GM23338 (cell line): ENCODE results near the gene RPH3AL. TPM values are rescaled to one million over a fixed set of nuclear protein-coding genes. Genes with fewer than 3 reads are reported as not detected.

Experiments used
- ATAC-seq: fragments of 200-7000 bp; cut with Tn5 transposase; 3 replicates; pipeline ENCODE4 v1.9.1; 2020
- DNase-seq: peaks from one replicate; pipeline ENCODE4 v3.0.0-alpha.2; 2015; ENCODE audit warnings: low spot score
- H2AFZ ChIP-seq: fragments of 200-600 bp; sonication (generic); 2 replicates; pipeline ENCODE4 v1.8.0; 2016; ENCODE audit warnings: antibody characterized with exemption, mild to moderate bottlenecking, moderate library complexity
- H3F3A ChIP-seq: fragments of 200-600 bp; sonication (generic); replicated peaks from 2 replicates; pipeline ENCODE4 v1.8.0; 2017; ENCODE audit warnings: antibody characterized with exemption, mixed run types, low read depth
- H3K27ac ChIP-seq: fragments of 200-600 bp; sonication (generic); 2 replicates; pipeline ENCODE4 v1.6.1; 2016; ENCODE audit warnings: low read depth
- H3K27me3 ChIP-seq: fragments of 200-600 bp; sonication (generic); 2 replicates; pipeline ENCODE4 v1.8.0; 2016; ENCODE audit warnings: mild to moderate bottlenecking, mixed run types, moderate library complexity; ENCODE audit not compliant: insufficient read depth
- H3K36me3 ChIP-seq: fragments of 200-600 bp; sonication (generic); 2 replicates; pipeline ENCODE4 v1.8.0; 2016; ENCODE audit warnings: mild to moderate bottlenecking; ENCODE audit not compliant: insufficient read depth
- H3K4me1 ChIP-seq: fragments of 200-600 bp; sonication (generic); 2 replicates; pipeline ENCODE4 v1.8.0; 2016; ENCODE audit warnings: mild to moderate bottlenecking, moderate library complexity; ENCODE audit not compliant: insufficient read depth
- H3K4me2 ChIP-seq: fragments of 200-600 bp; sonication (generic); 2 replicates; pipeline ENCODE4 v1.7.1; 2017; ENCODE audit warnings: mixed run types
- H3K4me3 ChIP-seq: fragments of 200-600 bp; sonication (generic); 2 replicates; pipeline ENCODE4 v1.6.1; 2016; ENCODE audit warnings: mixed run types
- H3K79me2 ChIP-seq: fragments of 200-600 bp; sonication (generic); replicated peaks from 2 replicates; pipeline ENCODE4 v1.8.0; 2017; ENCODE audit warnings: mild to moderate bottlenecking; ENCODE audit not compliant: insufficient read depth
- H3K9me2 ChIP-seq: fragments of 200-600 bp; sonication (generic); 2 replicates; pipeline ENCODE4 v1.8.0; 2017; ENCODE audit not compliant: insufficient read depth
- H4K20me1 ChIP-seq: fragments of 200-600 bp; sonication (generic); replicated peaks from 2 replicates; pipeline ENCODE4 v1.8.0; 2017; ENCODE audit warnings: mild to moderate bottlenecking; ENCODE audit not compliant: insufficient read depth
- H3K27ac Mint-ChIP-seq: 2 replicates; pipeline ENCODE4 v1.8.0; 2020; ENCODE audit warnings: inconsistent platforms, mild to moderate bottlenecking, moderate library complexity, mixed read lengths
- H3K27me3 Mint-ChIP-seq: 3 replicates; pipeline ENCODE4 v1.8.0; 2022; ENCODE audit warnings: low read depth, mild to moderate bottlenecking, moderate library complexity, mixed read lengths, inconsistent platforms; ENCODE audit not compliant: insufficient read depth, poor library complexity
- H3K36me3 Mint-ChIP-seq: 3 replicates; pipeline ENCODE4 v1.8.0; 2021; ENCODE audit warnings: low read depth, mild to moderate bottlenecking, inconsistent platforms, moderate library complexity, mixed read lengths
- H3K4me1 Mint-ChIP-seq: 3 replicates; pipeline ENCODE4 v1.8.0; 2020; ENCODE audit warnings: mild to moderate bottlenecking, inconsistent platforms, mixed read lengths
- H3K4me3 Mint-ChIP-seq: 3 replicates; pipeline ENCODE4 v1.8.0; 2021; ENCODE audit warnings: moderate library complexity, mild to moderate bottlenecking, inconsistent platforms, mixed read lengths
- H3K9me3 Mint-ChIP-seq: 3 replicates; pipeline ENCODE4 v1.8.0; 2020; ENCODE audit warnings: moderate library complexity, mild to moderate bottlenecking, inconsistent platforms, mixed read lengths
- CREB1 ChIP-seq: fragments of 250-450 bp; sonication (Bioruptor Pico); IDR thresholded peaks from 2 replicates; pipeline ENCODE4 v1.5.0; 2020; ENCODE audit warnings: low read depth, mild to moderate bottlenecking, moderate library complexity
- CTCF ChIP-seq, 2 experiments: fragments of 200-600 bp in 1 of 2; sonication (generic) in 1 of 2; conservative IDR thresholded peaks; 2 replicates each; pipeline versions ENCODE4 v1.5.1 to v1.6.1; 2016 to 2017; ENCODE audit warnings: antibody characterized with exemption in 2 of 2, low read depth in 2 of 2, mild to moderate bottlenecking in 2 of 2, moderate library complexity in 1 of 2
- ETS1 ChIP-seq: IDR thresholded peaks from 2 replicates; pipeline ENCODE4 v1.6.1; 2016; ENCODE audit warnings: antibody characterized with exemption
- EZH2 ChIP-seq: fragments of 200-600 bp; sonication (generic); IDR thresholded peaks from one replicate; pipeline ENCODE4 v1.8.0; 2017; ENCODE audit warnings: antibody characterized with exemption, mild to moderate bottlenecking, low read depth; ENCODE audit not compliant: unreplicated experiment
- EZH2phosphoT487 ChIP-seq: fragments of 200-600 bp; sonication (generic); IDR thresholded peaks from one replicate; pipeline ENCODE4 v1.8.1; 2018; ENCODE audit warnings: antibody characterized with exemption; ENCODE audit not compliant: unreplicated experiment
- JUNB ChIP-seq: IDR thresholded peaks from one replicate; pipeline ENCODE4 v1.6.1; 2016; ENCODE audit warnings: antibody characterized with exemption; ENCODE audit not compliant: unreplicated experiment
- NANOG ChIP-seq: IDR thresholded peaks from 2 replicates; pipeline ENCODE4 v1.6.1; 2016; ENCODE audit warnings: antibody characterized with exemption, borderline replicate concordance
- POLR2AphosphoS5 ChIP-seq: IDR thresholded peaks from 2 replicates; pipeline ENCODE4 v1.6.1; 2016; ENCODE audit warnings: antibody characterized with exemption, low read depth
- REST ChIP-seq: IDR thresholded peaks from one replicate; pipeline ENCODE4 v1.6.1; 2018; ENCODE audit warnings: antibody characterized with exemption; ENCODE audit not compliant: unreplicated experiment
- STAT1 ChIP-seq: IDR thresholded peaks from one replicate; pipeline ENCODE4 v1.6.1; 2016; ENCODE audit warnings: antibody characterized with exemption; ENCODE audit not compliant: unreplicated experiment
- ZNF114 ChIP-seq: fragments of 250-450 bp; sonication (Bioruptor Pico); IDR thresholded peaks from 2 replicates; pipeline ENCODE4 v1.5.0; 2020; ENCODE audit warnings: mild to moderate bottlenecking, moderate library complexity
- ZNF331 ChIP-seq: fragments of 250-450 bp; sonication (Bioruptor Pico); IDR thresholded peaks from 2 replicates; pipeline ENCODE4 v1.5.0; 2020; ENCODE audit warnings: low read depth, mild to moderate bottlenecking, moderate library complexity
- ZNF462 ChIP-seq: fragments of 250-450 bp; sonication (Bioruptor Pico); IDR thresholded peaks from 2 replicates; pipeline ENCODE4 v1.5.0; 2020; ENCODE audit warnings: mild to moderate bottlenecking, moderate library complexity
- polyA plus RNA-seq: library from polyadenylated mRNA; unstranded; fragments of >200 nt; fragmentation: Nextera tagmentation; extraction: Ambion mirVana; gene quantifications from 2 replicates; pipeline ENCODE4 v1.2.1, GENCODE V29; 2016
- total RNA-seq: library from RNA; depleted of rRNA; stranded (reverse); fragments of >200 nt; shearing (Covaris generic); gene quantifications from 2 replicates; pipeline ENCODE4 v1.2.3, GENCODE V29; 2014

Gene RPH3AL
- total and polyA plus RNA-seq, 2 experiments from 2014 or later: 2.7 to 6.3 TPM

- no peaks in the 10 kb centered on the region for H3K27me3 ChIP-seq
- Mint-ChIP-seq H3K27ac (no peak overlapping the region), H3K4me3 (no peak overlapping the region), H3K36me3 (peaks cover 14% of the 10 kb centered on the region), H3K4me1 (no peaks in the 10 kb centered on the region; the same call in 2 of the 3 replicates), H3K27me3 (peaks cover 15% of the 10 kb centered on the region), H3K9me3 (peaks cover 25% of the 10 kb centered on the region)
- ATAC-seq (no peak), DNase-seq (no peak)
- H3F3A ChIP-seq: 0 out of 2 replicates have a peak, but pooled peaks cover 2% of the 10 kb centered on the region
- no peak overlapping the region for H2AFZ ChIP-seq
- no peak overlapping the region for H3K27ac ChIP-seq
- H3K79me2 ChIP-seq: no peaks in the 10 kb centered on the region
- no peaks in the 10 kb centered on the region for H3K4me1 ChIP-seq
- H4K20me1 ChIP-seq: no peaks in the 10 kb centered on the region
- no peak overlapping the region for H3K4me3 ChIP-seq
- no peak for TF ChIP-seq ZNF114 (CRISPR knock-in tag)
- no peak for TF ChIP-seq ZNF462
- TF ChIP-seq NANOG: no peak
- no peak for TF ChIP-seq JUNB
- TF ChIP-seq CREB1: no peak
- no peak for TF ChIP-seq EZH2
- TF ChIP-seq ZNF331 (CRISPR knock-in tag): no peak
- TF ChIP-seq REST: no peak
- TF ChIP-seq STAT1: no peak
- TF ChIP-seq POLR2AphosphoS5: no peak
- TF ChIP-seq CTCF (conservative IDR thresholded peaks at IDR 0.05; ENCODE audit: low read depth in 2 of 2): no peak
- no peak for TF ChIP-seq EZH2phosphoT487
- TF ChIP-seq ETS1: no peak
- H3K9me2 ChIP-seq: no peaks in the 10 kb centered on the region
- no peaks in the 10 kb centered on the region for H3K36me3 ChIP-seq
- H3K4me2 ChIP-seq: no peak overlapping the region
Measured at GRCh38 chr17:360092-360750, 7.6 kb upstream of the RPH3AL start.
